COLO668 (cell line): Measurements from ENCODE around the gene FNDC3B.

Experiments
- DNase-seq: peaks from one replicate; lab custom pipeline; 2025; ENCODE audit not compliant: unreplicated experiment; lab: John Stamatoyannopoulos, UW

The FNDC3B gene

GRCh38 chr3:172071780-172072330 is 32.5 kb downstream of the FNDC3B start:
- DNase-seq = no peak

GRCh38 chr3:172072543-172072942 is 33.2 kb downstream of the FNDC3B start:
- DNase-seq = no peak

- DNase-seq = no peak
Measured at GRCh38 chr3:172073262-172073915, 34.0 kb downstream of the FNDC3B start.

- DNase-seq = no peak
Measured at GRCh38 chr3:172074032-172074431, 34.7 kb downstream of the FNDC3B start.

- no peak for DNase-seq
Measured at GRCh38 chr3:172074586-172074985, 35.2 kb downstream of the FNDC3B start.

GRCh38 chr3:172076212-172076611 is 36.8 kb downstream of the FNDC3B start:
- no peak for DNase-seq

- no peak for DNase-seq
Measured at GRCh38 chr3:172077197-172077757, 37.9 kb downstream of the FNDC3B start.

- DNase-seq = no peak
Measured at GRCh38 chr3:172078244-172078643, 38.9 kb downstream of the FNDC3B start.

GRCh38 chr3:172078721-172079120 is 39.3 kb downstream of the FNDC3B start:
- DNase-seq = no peak

GRCh38 chr3:172079326-172079976 is 40.1 kb downstream of the FNDC3B start:
- no peak for DNase-seq

- no peak for DNase-seq
Measured at GRCh38 chr3:172080503-172080902, 41.1 kb downstream of the FNDC3B start.

GRCh38 chr3:172082269-172082668 is 42.9 kb downstream of the FNDC3B start:
- DNase-seq = no peak

GRCh38 chr3:172082820-172083513 is 43.6 kb downstream of the FNDC3B start:
- no peak for DNase-seq

- DNase-seq = no peak
Measured at GRCh38 chr3:172083995-172084409, 44.6 kb downstream of the FNDC3B start.

- DNase-seq = no peak
Measured at GRCh38 chr3:172084871-172085556, 45.6 kb downstream of the FNDC3B start.

GRCh38 chr3:172085557-172085895 is 46.1 kb downstream of the FNDC3B start:
- no peak for DNase-seq

- no peak for DNase-seq
Measured at GRCh38 chr3:172086071-172086470, 46.7 kb downstream of the FNDC3B start.

GRCh38 chr3:172087198-172087597 is 47.8 kb downstream of the FNDC3B start:
- DNase-seq = no peak

- no peak for DNase-seq
Measured at GRCh38 chr3:172087602-172088580, 48.5 kb downstream of the FNDC3B start.

GRCh38 chr3:172089250-172089649 is 49.9 kb downstream of the FNDC3B start:
- DNase-seq = no peak
